ENCODE results near the gene SLC39A11.

- TF ChIP-seq CTCF (conservative IDR thresholded peaks at IDR 0.05 in 1 of 2, IDR thresholded peaks at IDR 0.05 in 1 of 2; ENCODE audit: low read depth in 1 of 2, low read length in 2 of 2): no peak
- no peak for TF ChIP-seq EZH2 (IDR thresholded peaks at IDR 0.05; ENCODE audit: low read length, missing control alignments)
Measured at GRCh38 chr17:72861811-72862210, 230.7 kb downstream of the SLC39A11 start.

Measured in fibroblast of lung (primary cell).